ENCODE measurements around the gene TBX15. TPM values are rescaled to one million over a fixed set of nuclear protein-coding genes. Genes with fewer than 3 reads are reported as not detected.

TBX15 gene

Small RNAs within 50 kb of the gene (small RNA-seq; reads per million reads assigned to genes)
- gene AL139420.2 (ENCODE audit: insufficient read depth) = not detected

Measured in neuronal stem cell (in vitro differentiated cells).